Thymus (tissue), 11 donors: ENCODE measurements around the gene GABPA. TPM values are rescaled to one million over a fixed set of nuclear protein-coding genes. Genes with fewer than 3 reads are reported as not detected.
A peak's percentile ranks its signal among the peaks of the same experiment; 100 is the strongest.
"Not testable (repeated sequence)": the region's sequence is repeated elsewhere in the genome, so short reads cannot be mapped to it uniquely, and the experiment has no call there.

Experiments
- DNase-seq, 9 donors: peaks; one replicate each; pipeline ENCODE4 v3.0.0-alpha.2; 2013; ENCODE audit warnings: low spot score in 9 of 9, low read depth in 6 of 9, missing footprints in 1 of 9
- H3K27ac ChIP-seq, 2 donors: one replicate each; pipeline ENCODE4 v1.5.1; 2013; ENCODE audit warnings: control low read depth in 1 of 2, low read depth in 1 of 2, low read length in 1 of 2, mild to moderate bottlenecking in 1 of 2, moderate library complexity in 1 of 2
- H3K27me3 ChIP-seq, 2 donors: one replicate each; pipeline ENCODE4 v1.5.1; 2013; ENCODE audit warnings: low read length in 1 of 2; ENCODE audit not compliant: control insufficient read depth in 2 of 2, insufficient read depth in 1 of 2
- H3K36me3 ChIP-seq, 2 donors: one replicate each; pipeline ENCODE4 v1.5.1; 2013; ENCODE audit warnings: low read length in 1 of 2, mild to moderate bottlenecking in 1 of 2, moderate library complexity in 1 of 2; ENCODE audit not compliant: control insufficient read depth in 2 of 2, insufficient read depth in 2 of 2
- H3K4me1 ChIP-seq, 2 donors: one replicate each; pipeline ENCODE4 v1.5.1; 2013; ENCODE audit warnings: low read length in 2 of 2; ENCODE audit not compliant: control insufficient read depth in 2 of 2, insufficient read depth in 2 of 2
- H3K4me3 ChIP-seq, 2 donors: one replicate each; pipeline ENCODE4 v1.5.1; 2013; ENCODE audit warnings: low read length in 2 of 2, control low read depth in 1 of 2, mild to moderate bottlenecking in 1 of 2
- H3K9me3 ChIP-seq, 2 donors: one replicate each; pipeline ENCODE4 v1.5.1; 2013; ENCODE audit warnings: low read length in 1 of 2, mild to moderate bottlenecking in 1 of 2; ENCODE audit not compliant: control insufficient read depth in 2 of 2, insufficient read depth in 1 of 2
- WGBS: extraction: QIAGEN DNeasy Blood & Tissue Kit; methylation state at CpG from one replicate; pipeline ENCODE4 v1.1.7; 2013; 5-methylcytosine and 5-hydroxymethylcytosine counted together
- polyA plus RNA-seq: library from polyadenylated mRNA; stranded (reverse); fragments of 200-250 nt; gene quantifications from one replicate; pipeline ENCODE4 v1.2.3, GENCODE V29; 2013
- total RNA-seq: library from RNA; stranded (reverse); fragments of 120-200 nt; gene quantifications from one replicate; pipeline ENCODE4 v1.2.4, GENCODE V29; 2013
- donor health status: healthy.

GABPA gene
- total and polyA plus RNA-seq, 2 donors: 22.3 to 28.7 TPM

GRCh38 chr21:25701529-25701928 is 33.2 kb upstream of the GABPA start:
- 92% methylated on average over 4 of the region's 4 CpGs for WGBS
- Histone ChIP-seq H3K36me3 (no peaks in the 10 kb centered on the region), H3K9me3 (no peaks in the 10 kb centered on the region), H3K27ac (no peak overlapping the region), H3K4me3 (no peak overlapping the region), H3K27me3 (no peaks in the 10 kb centered on the region), H3K4me1 (no peaks in the 10 kb centered on the region)
- no peak for DNase-seq

- no peak overlapping the region for H3K4me3 ChIP-seq
- H3K27me3 ChIP-seq: no peaks in the 10 kb centered on the region
- peak in 8 of 9 donors; percentile 3 to 48 (median 14) for DNase-seq
- H3K27ac ChIP-seq: no peak overlapping the region
- no peaks in the 10 kb centered on the region for H3K9me3 ChIP-seq
- WGBS: 79% methylated on average over 7 of the region's 7 CpGs
- H3K36me3 ChIP-seq: peaks cover 0 to 3% of the 10 kb centered on the region in 2 donors
- H3K4me1 ChIP-seq: no peaks in the 10 kb centered on the region
These were observed 26.2 kb upstream of the GABPA start for GRCh38 chr21:25708467-25709065.

- 96% methylated on average over 5 of the region's 5 CpGs for WGBS
- DNase-seq: no peak
- no peaks in the 10 kb centered on the region for H3K27me3 ChIP-seq
- no peaks in the 10 kb centered on the region for H3K4me1 ChIP-seq
- no peak overlapping the region for H3K4me3 ChIP-seq
- no peaks in the 10 kb centered on the region for H3K9me3 ChIP-seq
- H3K27ac ChIP-seq: no peak overlapping the region
- H3K36me3 ChIP-seq: peaks cover 0 to 3% of the 10 kb centered on the region in 2 donors
These were observed 25.0 kb upstream of the GABPA start for GRCh38 chr21:25709684-25710265.

- DNase-seq: no peak
- Histone ChIP-seq H3K9me3 (no peaks in the 10 kb centered on the region), H3K27ac (no peak overlapping the region), H3K4me3 (no peak overlapping the region), H3K4me1 (no peaks in the 10 kb centered on the region), H3K36me3 (peaks cover 0 to 3% of the 10 kb centered on the region in 2 donors), H3K27me3 (no peaks in the 10 kb centered on the region)
- WGBS: 98% methylated on average over 5 of the region's 5 CpGs
These were observed 24.2 kb upstream of the GABPA start for GRCh38 chr21:25710550-25710949.

GRCh38 chr21:25714066-25714465 is 20.7 kb upstream of the GABPA start:
- not testable (repeated sequence) for DNase-seq
- 98% methylated on average over 10 of the region's 10 CpGs for WGBS

GRCh38 chr21:25717491-25718147 is 17.2 kb upstream of the GABPA start:
- no peak for DNase-seq
- Histone ChIP-seq H3K9me3 (no peaks in the 10 kb centered on the region), H3K4me3 (no peak overlapping the region), H3K27me3 (no peaks in the 10 kb centered on the region), H3K27ac (no peak overlapping the region), H3K4me1 (no peaks in the 10 kb centered on the region), H3K36me3 (peaks cover 11 to 23% of the 10 kb centered on the region in 2 donors)
- WGBS: 75% methylated on average over 5 of the region's 5 CpGs

More at GRCh38 chr21:25714066-25714465, 20.7 kb upstream of the GABPA start:
- H3K36me3 ChIP-seq, H3K27ac ChIP-seq, H3K4me3 ChIP-seq, H3K4me1 ChIP-seq, H3K27me3 ChIP-seq, H3K9me3 ChIP-seq: not testable (repeated sequence)

- peaks cover 40 to 47% of the 10 kb centered on the region in 2 donors for H3K36me3 ChIP-seq
These were observed 12.8 kb upstream of the GABPA start for GRCh38 chr21:25721987-25722386.

GRCh38 chr21:25722631-25723030 is 12.1 kb upstream of the GABPA start:
- DNase-seq: no peak
- H3K9me3 ChIP-seq: no peaks in the 10 kb centered on the region
- peaks cover 44 to 52% of the 10 kb centered on the region in 2 donors for H3K36me3 ChIP-seq
- H3K4me1 ChIP-seq: no peaks in the 10 kb centered on the region
- WGBS: 86% methylated on average over 3 of the region's 3 CpGs
- no peak overlapping the region for H3K27ac ChIP-seq
- no peaks in the 10 kb centered on the region for H3K27me3 ChIP-seq
- H3K4me3 ChIP-seq: no peak overlapping the region

More at GRCh38 chr21:25721987-25722386, 12.8 kb upstream of the GABPA start:
- WGBS: 98% methylated on average over 3 of the region's 3 CpGs
- Histone ChIP-seq H3K4me3 (no peak overlapping the region), H3K4me1 (no peaks in the 10 kb centered on the region), H3K9me3 (no peaks in the 10 kb centered on the region), H3K27me3 (no peaks in the 10 kb centered on the region), H3K27ac (no peak overlapping the region)
- no peak for DNase-seq

GRCh38 chr21:25732091-25732760 is 2.5 kb upstream of the GABPA start:
- peaks cover 0 to 9% of the 10 kb centered on the region in 2 donors for H3K4me1 ChIP-seq
- 95% methylated on average over 6 of the region's 6 CpGs for WGBS
- H3K9me3 ChIP-seq: no peaks in the 10 kb centered on the region
- DNase-seq: no peak
- no peak overlapping the region for H3K27ac ChIP-seq
- H3K4me3 ChIP-seq: no peak overlapping the region
- no peaks in the 10 kb centered on the region for H3K27me3 ChIP-seq
- H3K36me3 ChIP-seq: peaks cover 9 to 25% of the 10 kb centered on the region in 2 donors
